Measurements from ENCODE around the gene CRYBA1. TPM values are rescaled to one million over a fixed set of nuclear protein-coding genes. Genes with fewer than 3 reads are reported as not detected.

Gene CRYBA1
- total RNA-seq, 1 experiment from 2014 or later: not detected

DNA sequence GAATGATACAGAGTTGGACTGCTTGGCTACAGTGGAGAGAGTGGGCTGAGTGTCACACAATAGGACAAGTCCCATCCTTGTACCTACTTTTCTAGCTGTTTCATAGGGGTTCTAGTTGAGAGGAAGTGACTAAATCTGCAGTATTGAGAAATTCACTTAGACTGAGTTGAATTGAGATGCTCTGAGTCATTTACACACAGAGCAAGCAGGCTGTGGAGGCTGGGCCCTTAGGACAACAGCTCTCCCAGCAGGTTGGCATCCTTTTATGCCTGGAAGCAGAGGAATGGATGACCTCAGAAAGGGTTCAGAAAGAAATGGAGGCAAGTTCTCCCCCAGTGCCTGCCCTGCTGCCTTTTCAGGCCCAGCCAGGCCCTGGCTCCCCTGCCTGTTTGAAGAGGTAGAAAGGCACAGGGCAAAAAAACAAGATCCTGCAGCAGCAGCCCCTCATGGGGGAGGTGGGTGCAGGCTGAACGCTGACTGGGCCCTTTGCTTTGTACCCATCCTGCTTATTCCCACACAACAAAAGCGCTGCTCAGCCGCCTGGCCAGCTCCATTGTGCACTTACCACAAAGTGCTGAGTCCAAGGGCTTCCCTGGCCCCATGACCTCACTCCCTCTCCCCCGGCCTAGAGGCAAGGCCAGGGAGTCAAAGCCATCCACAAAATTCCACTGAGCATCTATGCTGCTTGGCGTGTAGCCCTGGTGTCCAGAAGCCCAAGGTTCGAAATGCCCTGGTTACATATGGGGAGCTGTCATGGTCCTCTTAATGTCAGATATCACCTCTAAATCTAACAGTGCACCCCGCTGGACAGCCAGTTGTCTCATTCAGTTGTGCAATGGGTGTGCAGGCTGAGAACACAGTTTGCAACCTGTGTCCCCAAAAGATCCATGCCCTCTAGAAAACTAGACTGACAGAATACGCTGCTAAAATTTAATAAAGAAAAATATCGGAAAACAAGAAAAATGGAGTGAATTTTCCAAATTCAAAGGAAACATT, 5.4 kb upstream of the CRYBA1 start (continued):
- TF ChIP-seq, protein P1, sequence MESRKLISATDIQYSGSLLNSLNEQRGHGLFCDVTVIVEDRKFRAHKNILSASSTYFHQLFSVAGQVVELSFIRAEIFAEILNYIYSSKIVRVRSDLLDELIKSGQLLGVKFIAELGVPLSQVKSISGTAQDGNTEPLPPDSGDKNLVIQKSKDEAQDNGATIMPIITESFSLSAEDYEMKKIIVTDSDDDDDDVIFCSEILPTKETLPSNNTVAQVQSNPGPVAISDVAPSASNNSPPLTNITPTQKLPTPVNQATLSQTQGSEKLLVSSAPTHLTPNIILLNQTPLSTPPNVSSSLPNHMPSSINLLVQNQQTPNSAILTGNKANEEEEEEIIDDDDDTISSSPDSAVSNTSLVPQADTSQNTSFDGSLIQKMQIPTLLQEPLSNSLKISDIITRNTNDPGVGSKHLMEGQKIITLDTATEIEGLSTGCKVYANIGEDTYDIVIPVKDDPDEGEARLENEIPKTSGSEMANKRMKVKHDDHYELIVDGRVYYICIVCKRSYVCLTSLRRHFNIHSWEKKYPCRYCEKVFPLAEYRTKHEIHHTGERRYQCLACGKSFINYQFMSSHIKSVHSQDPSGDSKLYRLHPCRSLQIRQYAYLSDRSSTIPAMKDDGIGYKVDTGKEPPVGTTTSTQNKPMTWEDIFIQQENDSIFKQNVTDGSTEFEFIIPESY (IDR thresholded peaks at IDR 0.05; ENCODE audit: extremely low read depth, insufficient replicate concordance, low read length): no peak
- no peak for TF ChIP-seq ZNF274 (IDR thresholded peaks at IDR 0.05; ENCODE audit: low read depth, low read length)

DNA sequence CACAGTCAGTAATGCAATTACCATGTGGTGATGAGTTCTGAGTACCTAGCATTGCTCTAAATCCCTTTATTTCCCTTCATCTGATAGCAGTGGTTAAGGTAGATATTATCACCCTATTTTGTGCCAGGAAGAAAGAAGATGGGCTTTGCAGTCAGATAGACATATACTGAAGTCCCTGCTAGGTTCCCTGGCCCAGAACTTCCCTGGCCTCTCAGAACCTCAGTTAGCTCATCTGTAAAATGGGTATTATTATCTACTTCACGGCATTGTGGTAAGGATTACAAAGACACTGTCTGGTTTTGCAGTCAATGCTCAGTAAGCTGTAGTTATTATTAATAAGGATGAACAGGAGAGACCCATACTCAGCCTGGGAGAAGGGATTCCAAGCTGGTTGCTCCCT, 4.6 kb upstream of the CRYBA1 start:
- Histone ChIP-seq H3K9me2 (ENCODE audit: insufficient read depth) (no peaks in the 10 kb centered on the region), H3K4me3 (replicated peaks in 1 of 2; ENCODE audit: low read depth in 1 of 2, low read length in 2 of 2) (no peak overlapping the region), H3K9me3 (ENCODE audit: control insufficient read depth in 1 of 2, insufficient read depth in 1 of 2, low read depth in 1 of 2, low read length in 2 of 2) (no peaks in the 10 kb centered on the region), H3K4me2 (ENCODE audit: low read length) (peak overlapping the region; percentile 68; the same call in 1 of the 2 replicates), H3K4me1 (ENCODE audit: control insufficient read depth in 1 of 2, insufficient read depth in 2 of 2, low read length in 2 of 2) (peaks cover 21 to 43% of the 10 kb centered on the region in 2 experiments), H3K27me3 (ENCODE audit: insufficient read depth, low read length) (no peaks in the 10 kb centered on the region), H2AFZ (ENCODE audit: low read depth, low read length, poor library complexity, severe bottlenecking) (no peak overlapping the region), H3K79me2 (ENCODE audit: insufficient read depth, low read length) (peaks cover 82% of the 10 kb centered on the region), H3K36me3 (ENCODE audit: control insufficient read depth in 1 of 2, insufficient read depth in 2 of 2, low read length in 2 of 2) (peaks cover 0 to 15% of the 10 kb centered on the region in 2 experiments; a peak in 3 of 4 replicates), H4K20me1 (ENCODE audit: insufficient read depth) (peaks cover 7% of the 10 kb centered on the region; the same call in 1 of the 2 replicates), H3K27ac (ENCODE audit: low read depth, low read length) (peak overlapping the region; percentile 72; the same call in 1 of the 2 replicates), H3K9ac (ENCODE audit: low read length) (no peak overlapping the region)
- ATAC-seq (no peak), DNase-seq (ENCODE audit: low read depth, low spot score) (no peak)
- no peak for TF ChIP-seq CBX3 (IDR thresholded peaks at IDR 0.05; ENCODE audit: low read depth)
- TF ChIP-seq, protein P2, sequence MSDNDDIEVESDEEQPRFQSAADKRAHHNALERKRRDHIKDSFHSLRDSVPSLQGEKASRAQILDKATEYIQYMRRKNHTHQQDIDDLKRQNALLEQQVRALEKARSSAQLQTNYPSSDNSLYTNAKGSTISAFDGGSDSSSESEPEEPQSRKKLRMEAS (IDR thresholded peaks at IDR 0.05): no peak
- TF ChIP-seq, protein P3, sequence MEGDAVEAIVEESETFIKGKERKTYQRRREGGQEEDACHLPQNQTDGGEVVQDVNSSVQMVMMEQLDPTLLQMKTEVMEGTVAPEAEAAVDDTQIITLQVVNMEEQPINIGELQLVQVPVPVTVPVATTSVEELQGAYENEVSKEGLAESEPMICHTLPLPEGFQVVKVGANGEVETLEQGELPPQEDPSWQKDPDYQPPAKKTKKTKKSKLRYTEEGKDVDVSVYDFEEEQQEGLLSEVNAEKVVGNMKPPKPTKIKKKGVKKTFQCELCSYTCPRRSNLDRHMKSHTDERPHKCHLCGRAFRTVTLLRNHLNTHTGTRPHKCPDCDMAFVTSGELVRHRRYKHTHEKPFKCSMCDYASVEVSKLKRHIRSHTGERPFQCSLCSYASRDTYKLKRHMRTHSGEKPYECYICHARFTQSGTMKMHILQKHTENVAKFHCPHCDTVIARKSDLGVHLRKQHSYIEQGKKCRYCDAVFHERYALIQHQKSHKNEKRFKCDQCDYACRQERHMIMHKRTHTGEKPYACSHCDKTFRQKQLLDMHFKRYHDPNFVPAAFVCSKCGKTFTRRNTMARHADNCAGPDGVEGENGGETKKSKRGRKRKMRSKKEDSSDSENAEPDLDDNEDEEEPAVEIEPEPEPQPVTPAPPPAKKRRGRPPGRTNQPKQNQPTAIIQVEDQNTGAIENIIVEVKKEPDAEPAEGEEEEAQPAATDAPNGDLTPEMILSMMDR (IDR thresholded peaks at IDR 0.05 in 2 of 3, conservative IDR thresholded peaks at IDR 0.05 in 1 of 3; ENCODE audit: borderline replicate concordance in 1 of 3, insufficient read depth in 1 of 3, low read depth in 2 of 3, low read length in 2 of 3): no peak
- no peak for TF ChIP-seq SRF (IDR thresholded peaks at IDR 0.05; ENCODE audit: low read depth)
- TF ChIP-seq RAD21 (IDR thresholded peaks at IDR 0.05; ENCODE audit: low read depth): no peak
- no peak for TF ChIP-seq EZH2 (IDR thresholded peaks at IDR 0.05)
- no peak for TF ChIP-seq SIN3A (IDR thresholded peaks at IDR 0.05; ENCODE audit: low read depth)
- TF ChIP-seq ZFX (IDR thresholded peaks at IDR 0.05): no peak
- TF ChIP-seq EGR1 (IDR thresholded peaks at IDR 0.05; ENCODE audit: low read depth): no peak
- TF ChIP-seq ZNF274 (IDR thresholded peaks at IDR 0.05; ENCODE audit: low read depth, low read length): no peak
- TF ChIP-seq, protein P4, sequence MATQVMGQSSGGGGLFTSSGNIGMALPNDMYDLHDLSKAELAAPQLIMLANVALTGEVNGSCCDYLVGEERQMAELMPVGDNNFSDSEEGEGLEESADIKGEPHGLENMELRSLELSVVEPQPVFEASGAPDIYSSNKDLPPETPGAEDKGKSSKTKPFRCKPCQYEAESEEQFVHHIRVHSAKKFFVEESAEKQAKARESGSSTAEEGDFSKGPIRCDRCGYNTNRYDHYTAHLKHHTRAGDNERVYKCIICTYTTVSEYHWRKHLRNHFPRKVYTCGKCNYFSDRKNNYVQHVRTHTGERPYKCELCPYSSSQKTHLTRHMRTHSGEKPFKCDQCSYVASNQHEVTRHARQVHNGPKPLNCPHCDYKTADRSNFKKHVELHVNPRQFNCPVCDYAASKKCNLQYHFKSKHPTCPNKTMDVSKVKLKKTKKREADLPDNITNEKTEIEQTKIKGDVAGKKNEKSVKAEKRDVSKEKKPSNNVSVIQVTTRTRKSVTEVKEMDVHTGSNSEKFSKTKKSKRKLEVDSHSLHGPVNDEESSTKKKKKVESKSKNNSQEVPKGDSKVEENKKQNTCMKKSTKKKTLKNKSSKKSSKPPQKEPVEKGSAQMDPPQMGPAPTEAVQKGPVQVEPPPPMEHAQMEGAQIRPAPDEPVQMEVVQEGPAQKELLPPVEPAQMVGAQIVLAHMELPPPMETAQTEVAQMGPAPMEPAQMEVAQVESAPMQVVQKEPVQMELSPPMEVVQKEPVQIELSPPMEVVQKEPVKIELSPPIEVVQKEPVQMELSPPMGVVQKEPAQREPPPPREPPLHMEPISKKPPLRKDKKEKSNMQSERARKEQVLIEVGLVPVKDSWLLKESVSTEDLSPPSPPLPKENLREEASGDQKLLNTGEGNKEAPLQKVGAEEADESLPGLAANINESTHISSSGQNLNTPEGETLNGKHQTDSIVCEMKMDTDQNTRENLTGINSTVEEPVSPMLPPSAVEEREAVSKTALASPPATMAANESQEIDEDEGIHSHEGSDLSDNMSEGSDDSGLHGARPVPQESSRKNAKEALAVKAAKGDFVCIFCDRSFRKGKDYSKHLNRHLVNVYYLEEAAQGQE (IDR thresholded peaks at IDR 0.05; ENCODE audit: low read depth): no peak
- no peak for TF ChIP-seq EZH2phosphoT487 (IDR thresholded peaks at IDR 0.05; ENCODE audit: borderline replicate concordance)
- no peak for TF ChIP-seq ELF1 (IDR thresholded peaks at IDR 0.05; ENCODE audit: borderline replicate concordance, low read depth)
- no peak for TF ChIP-seq FOSL1 (IDR thresholded peaks at IDR 0.05; ENCODE audit: low read depth)
- TF ChIP-seq SP1 (IDR thresholded peaks at IDR 0.05; ENCODE audit: low read depth): no peak
- POLR2A ChIA-PET: interaction anchor here (0.7 to 1.9 kb wide), 3 partner anchors 8 to 163 kb away, joined by 3 to 6 read pairs (median 4); no protein-coding TSS in a partner anchor
- no TSS peak for BruUV-seq (replicated peaks)
- RAD21 ChIA-PET (ENCODE audit: low non-redundant PET in 1 of 2, low total read pairs in 2 of 2, uncharacterized antibody in 2 of 2, unreplicated experiment in 2 of 2): no interaction called here
- CTCF ChIA-PET: interaction anchor here (1.2 to 2.1 kb wide), 4 partner anchors 12 to 118 kb away, joined by 3 to 9 read pairs (median 4); no protein-coding TSS in a partner anchor
- intact Hi-C loops (cut with micrococcal nuclease): no loop called here
